Activated CD4-positive, alpha-beta T cell treated with anti-CD3 and anti-CD28 coated beads, Interleukin-2, amount 50 U/mL, for 1 hour (primary cell): ENCODE measurements around the gene NFE2L1.
"Not testable (repeated sequence)": the region's sequence is repeated elsewhere in the genome, so short reads cannot be mapped to it uniquely, and the experiment has no call there.

Experiments used
- DNase-seq: peaks from one replicate; pipeline ENCODE4 v3.0.0-alpha.2; 2020

NFE2L1 gene

GRCh38 chr17:48048384-48049126 is 396 bp downstream of the NFE2L1 start:
- DNase-seq, result no peak

GRCh38 chr17:48051283-48051682 is 3.1 kb downstream of the NFE2L1 start:
- DNase-seq, result no peak

- no peak for DNase-seq
Observed at GRCh38 chr17:48051706-48052486, 3.7 kb downstream of the NFE2L1 start.

- DNase-seq, result no peak
Observed at GRCh38 chr17:48052956-48053757, 5.0 kb downstream of the NFE2L1 start.

GRCh38 chr17:48053758-48054237 is 5.6 kb downstream of the NFE2L1 start:
- no peak for DNase-seq

GRCh38 chr17:48054238-48055185 is 6.4 kb downstream of the NFE2L1 start:
- DNase-seq, result no peak

- no peak for DNase-seq
Observed at GRCh38 chr17:48055531-48056245, 7.5 kb downstream of the NFE2L1 start.

GRCh38 chr17:48056246-48056745 is 8.1 kb downstream of the NFE2L1 start:
- no peak for DNase-seq

GRCh38 chr17:48056879-48057278 is 8.7 kb downstream of the NFE2L1 start:
- no peak for DNase-seq

- no peak for DNase-seq
Observed at GRCh38 chr17:48057626-48058025, 9.5 kb downstream of the NFE2L1 start.

GRCh38 chr17:48058393-48059124 is 10.4 kb downstream of the NFE2L1 start:
- no peak for DNase-seq

GRCh38 chr17:48059125-48059668 is 11.0 kb downstream of the NFE2L1 start:
- no peak for DNase-seq

- DNase-seq, result no peak
Observed at GRCh38 chr17:48060249-48060648, 12.1 kb downstream of the NFE2L1 start.

- DNase-seq, result no peak
Observed at GRCh38 chr17:48062273-48062672, 14.1 kb downstream of the NFE2L1 start.

- DNase-seq, result no peak
Observed at GRCh38 chr17:48064638-48065037, 16.5 kb downstream of the NFE2L1 start.

- no peak for DNase-seq
Observed at GRCh38 chr17:48066192-48066591, 18.0 kb downstream of the NFE2L1 start.

- no peak for DNase-seq
Observed at GRCh38 chr17:48066656-48067055, 18.5 kb downstream of the NFE2L1 start.

- no peak for DNase-seq
Observed at GRCh38 chr17:48067245-48067644, 19.1 kb downstream of the NFE2L1 start.

GRCh38 chr17:48067808-48068207 is 19.6 kb downstream of the NFE2L1 start:
- not testable (repeated sequence) for DNase-seq

- DNase-seq, result no peak
Observed at GRCh38 chr17:48068491-48068961, 20.4 kb downstream of the NFE2L1 start.
